WERI-Rb-1 (cell line): ENCODE measurements around the gene AGTRAP.

Source experiments
- DNase-seq: peaks from one replicate; pipeline ENCODE4 v3.0.0-alpha.2; 2020
- H3K27ac ChIP-seq: fragments of 250-450 bp; sonication (Bioruptor Pico); 2 replicates; pipeline ENCODE4 v1.5.1; 2020; ENCODE audit warnings: mild to moderate bottlenecking, moderate library complexity
- H3K27me3 ChIP-seq: fragments of 250-450 bp; sonication (Bioruptor Pico); 2 replicates; pipeline ENCODE4 v1.5.1; 2021; ENCODE audit warnings: mild to moderate bottlenecking, low read depth, moderate library complexity; ENCODE audit not compliant: insufficient read depth, severe bottlenecking
- H3K36me3 ChIP-seq: fragments of 250-450 bp; sonication (Bioruptor Pico); 2 replicates; pipeline ENCODE4 v1.5.1; 2020; ENCODE audit warnings: mild to moderate bottlenecking, moderate library complexity
- H3K4me3 ChIP-seq: 2 replicates; pipeline ENCODE4 v1.5.1; 2011; ENCODE audit warnings: low read depth, mild to moderate bottlenecking, control low read depth, low read length
- H3K9me3 ChIP-seq: fragments of 250-450 bp; sonication (Bioruptor Pico); 2 replicates; pipeline ENCODE4 v1.5.1; 2021; ENCODE audit warnings: mild to moderate bottlenecking, moderate library complexity; ENCODE audit not compliant: severe bottlenecking
- CTCF ChIP-seq: IDR thresholded peaks from 2 replicates; pipeline ENCODE4 v1.5.1; 2011; ENCODE audit warnings: low read depth, mild to moderate bottlenecking, control low read depth, inconsistent platforms, low read length

AGTRAP gene

GRCh38 chr1:11720033-11720376 lies 15.9 kb upstream of the AGTRAP start:
- peak overlapping the region; percentile 66; the same call in 1 of the 2 replicates for H3K27ac ChIP-seq
- TF ChIP-seq CTCF: no peak
- H3K4me3 ChIP-seq: no peak overlapping the region
- no peaks in the 10 kb centered on the region for H3K27me3 ChIP-seq
- H3K36me3 ChIP-seq: peaks cover 4% of the 10 kb centered on the region
- DNase-seq: no peak
- no peaks in the 10 kb centered on the region for H3K9me3 ChIP-seq

- TF ChIP-seq CTCF: no peak
- Histone ChIP-seq H3K9me3 (no peaks in the 10 kb centered on the region), H3K4me3 (no peak overlapping the region), H3K36me3 (peaks cover 4% of the 10 kb centered on the region), H3K27ac (no peak overlapping the region), H3K27me3 (no peaks in the 10 kb centered on the region)
- DNase-seq: no peak
Observed at GRCh38 chr1:11720525-11720924, 15.4 kb upstream of the AGTRAP start.

- Histone ChIP-seq H3K27me3 (no peaks in the 10 kb centered on the region), H3K4me3 (no peak overlapping the region), H3K27ac (no peak overlapping the region), H3K36me3 (peaks cover 4% of the 10 kb centered on the region), H3K9me3 (no peaks in the 10 kb centered on the region)
- no peak for TF ChIP-seq CTCF
- DNase-seq: no peak
Observed at GRCh38 chr1:11721311-11721710, 14.6 kb upstream of the AGTRAP start.

- Histone ChIP-seq H3K4me3 (no peak overlapping the region), H3K27me3 (no peaks in the 10 kb centered on the region), H3K36me3 (peaks cover 4% of the 10 kb centered on the region), H3K27ac (no peak overlapping the region), H3K9me3 (no peaks in the 10 kb centered on the region)
- TF ChIP-seq CTCF: no peak
- DNase-seq: no peak
Observed at GRCh38 chr1:11722538-11722937, 13.4 kb upstream of the AGTRAP start.

- Histone ChIP-seq H3K4me3 (no peak overlapping the region), H3K9me3 (no peaks in the 10 kb centered on the region), H3K36me3 (no peaks in the 10 kb centered on the region), H3K27ac (peak overlapping the region; percentile 12; the same call in 1 of the 2 replicates), H3K27me3 (no peaks in the 10 kb centered on the region)
- no peak for DNase-seq
- TF ChIP-seq CTCF: no peak
Observed at GRCh38 chr1:11725616-11726015, 10.3 kb upstream of the AGTRAP start.

GRCh38 chr1:11727119-11727518 lies 8.8 kb upstream of the AGTRAP start:
- no peaks in the 10 kb centered on the region for H3K36me3 ChIP-seq
- no peaks in the 10 kb centered on the region for H3K9me3 ChIP-seq
- DNase-seq: no peak
- H3K4me3 ChIP-seq: no peak overlapping the region
- TF ChIP-seq CTCF: no peak
- H3K27ac ChIP-seq: no peak overlapping the region
- no peaks in the 10 kb centered on the region for H3K27me3 ChIP-seq
